Esophagus muscularis mucosa (tissue), 4 donors: ENCODE data around the gene S100A7.

Source experiments
- EP300 ChIP-seq: sonication (generic); formaldehyde crosslinking; IDR thresholded peaks from one replicate; pipeline ENCODE4 v1.6.1; 2017; ENCODE audit warnings: antibody characterized with exemption
- POLR2A ChIP-seq: fragments of 450-650 bp; IDR thresholded peaks from one replicate; pipeline ENCODE4 v1.6.1; 2017; ENCODE audit warnings: antibody characterized with exemption, moderate library complexity, mild to moderate bottlenecking, low read depth
- TF ChIP-seq, protein P1 (sequence below), 3 experiments: fragments of 200-600 bp in 2 of 3; fragments of 450-650 bp in 1 of 3; sonication (generic) in 2 of 3; IDR thresholded peaks; one replicate each; pipeline ENCODE4 v1.5.1; 2017 to 2019; ENCODE audit warnings: antibody characterized with exemption in 3 of 3, mild to moderate bottlenecking in 2 of 3, moderate library complexity in 1 of 3

DNA sequence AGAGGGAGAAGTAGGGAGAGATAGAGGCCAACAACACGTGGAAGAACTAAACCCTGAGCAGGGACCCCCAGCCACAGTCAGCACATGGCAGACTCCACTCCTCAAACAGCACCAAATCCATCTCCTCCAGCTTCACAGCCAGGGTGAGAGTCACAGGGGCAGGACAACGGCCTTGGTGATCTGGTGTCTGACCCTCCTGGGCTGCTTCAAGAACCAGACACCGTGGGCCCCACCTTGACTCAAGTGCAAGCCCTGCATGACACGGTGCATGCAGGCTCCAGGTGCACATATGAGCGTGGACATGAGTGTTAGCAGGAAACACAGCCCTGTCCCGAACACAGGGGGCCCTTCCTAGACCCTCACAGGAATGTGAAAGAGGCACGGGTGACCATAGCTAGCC lies 21.9 kb downstream of the S100A7 start:
- TF ChIP-seq, protein P1, sequence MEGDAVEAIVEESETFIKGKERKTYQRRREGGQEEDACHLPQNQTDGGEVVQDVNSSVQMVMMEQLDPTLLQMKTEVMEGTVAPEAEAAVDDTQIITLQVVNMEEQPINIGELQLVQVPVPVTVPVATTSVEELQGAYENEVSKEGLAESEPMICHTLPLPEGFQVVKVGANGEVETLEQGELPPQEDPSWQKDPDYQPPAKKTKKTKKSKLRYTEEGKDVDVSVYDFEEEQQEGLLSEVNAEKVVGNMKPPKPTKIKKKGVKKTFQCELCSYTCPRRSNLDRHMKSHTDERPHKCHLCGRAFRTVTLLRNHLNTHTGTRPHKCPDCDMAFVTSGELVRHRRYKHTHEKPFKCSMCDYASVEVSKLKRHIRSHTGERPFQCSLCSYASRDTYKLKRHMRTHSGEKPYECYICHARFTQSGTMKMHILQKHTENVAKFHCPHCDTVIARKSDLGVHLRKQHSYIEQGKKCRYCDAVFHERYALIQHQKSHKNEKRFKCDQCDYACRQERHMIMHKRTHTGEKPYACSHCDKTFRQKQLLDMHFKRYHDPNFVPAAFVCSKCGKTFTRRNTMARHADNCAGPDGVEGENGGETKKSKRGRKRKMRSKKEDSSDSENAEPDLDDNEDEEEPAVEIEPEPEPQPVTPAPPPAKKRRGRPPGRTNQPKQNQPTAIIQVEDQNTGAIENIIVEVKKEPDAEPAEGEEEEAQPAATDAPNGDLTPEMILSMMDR (IDR thresholded peaks at IDR 0.05): no peak
- TF ChIP-seq POLR2A (no peak), EP300 (no peak)
